DMS153 treated with DMSO at 0.1 percent for 48 hours (cell line): Measurements from ENCODE around the gene KCNIP4.

Experiments
- DNase-seq: peaks from one replicate; lab custom pipeline; 2025; ENCODE audit not compliant: unreplicated experiment; lab: John Stamatoyannopoulos, UW

KCNIP4 gene

DNA sequence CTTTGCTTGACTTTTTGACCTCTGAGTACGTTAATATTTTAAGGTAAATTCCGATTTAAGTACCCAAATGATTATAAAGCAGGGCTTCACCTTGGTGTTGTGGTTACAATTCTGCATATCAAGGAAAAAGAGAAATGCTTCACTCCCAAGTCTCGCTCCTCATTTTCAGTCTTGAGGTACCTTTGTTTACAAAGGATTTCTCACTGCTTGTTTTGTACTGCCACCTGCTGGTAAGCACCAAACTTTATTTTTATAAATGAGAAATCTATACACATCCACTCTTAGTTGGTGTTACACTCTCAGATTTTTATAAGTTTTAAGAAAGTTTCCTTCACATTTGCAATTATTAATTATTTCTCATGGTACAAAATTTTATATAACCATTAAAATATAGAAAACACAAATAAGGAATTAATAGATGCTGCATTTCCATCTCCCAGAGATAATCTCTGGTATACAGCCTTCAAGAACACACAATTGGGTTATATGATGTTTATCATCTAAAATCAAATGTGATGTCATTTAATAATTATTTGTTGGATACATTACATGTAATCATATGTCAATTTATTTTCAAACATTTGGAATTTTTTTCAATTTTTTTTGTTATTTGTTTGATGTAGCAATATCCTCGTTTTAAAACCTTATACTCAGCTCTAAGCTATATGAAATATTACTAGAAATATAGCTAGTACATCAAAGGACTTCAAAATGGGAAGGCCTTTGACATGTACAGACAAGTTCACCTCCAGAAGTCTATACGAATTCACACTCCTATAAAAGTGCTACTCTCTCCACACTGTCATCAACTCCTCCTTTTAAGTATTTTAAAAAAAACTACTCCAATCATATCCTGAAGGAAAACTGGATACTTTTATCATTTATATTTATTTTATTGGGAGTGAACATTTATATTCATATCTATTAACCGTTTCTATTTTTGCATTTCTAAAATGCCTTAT is 179.9 kb downstream of the KCNIP4 start:
- DNase-seq, result no peak

- DNase-seq, result peak; percentile 8
Observed at GRCh38 chr4:21765810-21766407, 182.7 kb downstream of the KCNIP4 start.

DNA sequence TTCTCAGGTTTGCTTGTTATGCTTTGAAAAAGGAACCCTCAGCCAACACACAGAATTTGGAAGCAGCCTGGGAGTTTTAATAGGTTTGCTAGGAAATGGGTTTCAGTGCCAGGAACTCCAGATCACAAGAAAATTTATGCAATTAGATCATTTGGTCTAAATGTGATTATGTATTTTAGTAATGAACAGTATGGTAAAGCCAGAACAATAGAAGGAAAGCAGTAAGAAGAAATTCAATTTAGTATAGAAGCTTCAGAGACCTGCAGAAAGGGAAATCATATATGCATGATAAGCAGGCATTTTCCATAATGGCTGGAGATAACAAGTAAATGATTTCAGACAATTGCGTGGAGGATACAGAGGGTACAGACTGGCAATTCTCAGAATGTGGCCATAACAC is 184.7 kb downstream of the KCNIP4 start:
- no peak for DNase-seq

- no peak for DNase-seq
Observed at GRCh38 chr4:21757248-21757647, 191.3 kb downstream of the KCNIP4 start.

DNA sequence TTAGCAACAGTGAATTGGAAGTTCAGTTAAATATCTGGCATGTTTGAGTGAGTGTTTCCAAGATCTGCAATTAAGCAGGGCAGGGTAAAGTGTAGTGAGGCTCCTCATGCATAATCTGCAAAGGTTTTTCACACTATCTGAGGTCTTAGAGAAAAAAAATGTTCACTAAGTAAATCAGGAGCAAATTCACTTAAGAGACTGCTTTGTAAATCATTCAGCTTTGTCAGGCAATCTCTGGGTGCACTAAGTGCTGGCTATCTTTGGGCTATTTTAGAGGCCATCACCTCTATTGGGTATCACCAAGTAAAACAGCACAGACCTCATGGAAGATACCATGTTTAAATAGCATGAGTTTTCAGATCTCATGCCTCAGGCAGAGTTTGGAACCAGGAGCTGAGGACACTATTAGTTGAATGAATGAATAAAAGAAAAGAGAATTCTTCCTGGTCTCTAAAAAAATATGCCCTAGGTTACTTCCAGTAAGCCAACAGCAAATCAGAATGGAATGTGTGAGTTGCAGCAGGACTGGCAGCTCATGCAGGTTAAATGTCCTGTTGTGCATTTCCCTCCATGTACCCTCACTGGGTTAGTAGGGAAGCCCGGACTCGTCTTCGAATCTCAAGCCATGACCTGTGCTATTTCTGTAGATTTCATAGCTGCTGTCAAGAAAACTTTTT is 195.3 kb downstream of the KCNIP4 start:
- DNase-seq, result no peak

- DNase-seq, result no peak
Observed at GRCh38 chr4:21752616-21753015, 196.0 kb downstream of the KCNIP4 start.

GRCh38 chr4:21749924-21750323 is 198.6 kb downstream of the KCNIP4 start:
- no peak for DNase-seq

- no peak for DNase-seq
Observed at GRCh38 chr4:21749412-21749811, 199.2 kb downstream of the KCNIP4 start.

GRCh38 chr4:21744046-21744445 is 204.5 kb downstream of the KCNIP4 start:
- DNase-seq, result no peak

DNA sequence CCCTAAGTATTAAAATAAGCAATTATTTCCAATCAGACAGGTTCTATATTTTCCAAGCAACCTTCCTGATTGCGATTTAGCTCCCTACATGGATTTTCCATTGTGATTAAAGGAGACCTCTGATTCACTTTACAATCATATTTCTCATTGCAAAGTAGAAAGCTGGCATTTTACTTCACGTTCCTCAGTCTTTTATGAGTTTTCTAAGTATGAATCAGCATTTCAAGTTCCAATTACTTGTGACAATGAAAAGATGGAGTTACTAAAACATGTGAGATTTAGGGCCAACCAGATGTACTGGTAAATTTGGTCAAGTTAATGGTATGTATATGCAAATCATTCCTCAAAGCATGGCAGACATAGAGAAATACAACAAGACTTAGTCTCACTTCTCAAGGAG is 206.2 kb downstream of the KCNIP4 start:
- no peak for DNase-seq

DNA sequence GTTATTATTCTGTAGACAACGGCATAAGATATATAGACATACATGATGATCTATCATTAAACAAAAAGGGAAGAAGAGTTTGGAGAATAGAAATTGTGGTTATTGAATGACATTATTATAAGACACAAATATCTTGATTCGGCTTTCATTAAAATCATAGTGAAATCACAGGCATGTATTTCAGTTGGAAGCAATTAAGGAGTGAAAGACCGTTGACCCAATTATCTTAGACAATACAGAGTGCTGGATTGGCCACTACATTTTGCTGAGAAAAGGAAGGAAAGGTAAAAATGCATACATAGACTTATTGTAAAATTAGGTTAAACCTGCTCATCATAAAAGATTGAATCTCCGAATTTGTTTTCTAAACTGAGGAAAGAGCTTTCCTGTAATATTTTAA is 209.8 kb downstream of the KCNIP4 start:
- no peak for DNase-seq

- DNase-seq, result no peak
Observed at GRCh38 chr4:21735866-21736265, 212.7 kb downstream of the KCNIP4 start.

- no peak for DNase-seq
Observed at GRCh38 chr4:21733894-21734630, 214.5 kb downstream of the KCNIP4 start.

DNA sequence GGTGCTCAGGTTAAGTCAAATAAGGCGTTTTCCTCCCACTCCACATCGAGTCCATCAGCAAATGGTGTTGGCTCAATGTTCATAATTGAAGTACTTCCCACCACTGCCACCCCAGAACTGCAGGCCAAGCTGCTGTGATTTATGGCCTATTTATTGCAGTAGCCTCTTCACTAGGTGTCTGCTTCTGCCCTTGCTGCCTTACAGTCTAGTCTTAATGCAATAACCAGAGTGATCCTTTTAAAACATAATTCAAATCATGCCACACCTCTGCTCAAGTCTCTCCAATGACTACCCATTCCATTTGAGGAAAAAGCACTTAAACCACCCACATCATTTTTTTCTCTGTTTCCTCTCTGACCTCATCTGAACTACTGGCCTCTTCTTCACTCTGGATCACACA is 220.3 kb downstream of the KCNIP4 start:
- no peak for DNase-seq

GRCh38 chr4:21726255-21726815 is 222.2 kb downstream of the KCNIP4 start:
- no peak for DNase-seq

- DNase-seq, result no peak
Observed at GRCh38 chr4:21722157-21722839, 226.3 kb downstream of the KCNIP4 start.

- DNase-seq, result no peak
Observed at GRCh38 chr4:21716531-21716930, 232.0 kb downstream of the KCNIP4 start.

DNA sequence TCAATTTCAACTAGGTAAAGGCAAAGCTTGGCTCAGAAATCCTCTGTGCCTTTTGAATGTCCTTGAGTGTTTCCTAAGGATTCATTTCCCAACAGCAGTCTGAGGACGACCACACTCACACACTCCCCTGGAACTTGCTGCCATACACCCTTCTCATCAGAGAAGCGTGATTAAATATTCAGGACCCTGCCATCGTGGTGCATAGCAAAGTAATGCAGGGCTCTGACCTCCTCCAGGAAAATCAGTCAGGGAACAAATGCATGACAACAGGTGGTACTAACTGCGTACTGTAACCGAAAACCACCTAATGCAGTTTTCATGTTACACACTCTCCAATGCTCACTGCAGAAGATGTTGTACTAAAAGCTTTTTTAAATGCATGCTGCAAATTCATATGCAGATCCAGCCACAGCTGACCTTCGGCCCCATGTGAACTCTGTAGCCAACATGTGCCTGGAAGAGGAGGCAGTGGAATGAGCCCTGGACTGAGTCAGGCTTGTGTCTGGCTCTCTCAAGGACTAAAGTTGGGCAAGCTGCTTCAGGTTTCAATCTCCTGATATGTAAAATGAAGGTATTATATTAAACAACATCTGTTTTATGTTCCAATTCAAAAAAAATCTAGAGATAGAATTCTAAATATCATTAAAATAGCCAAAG is 238.3 kb downstream of the KCNIP4 start:
- DNase-seq, result no peak

DNA sequence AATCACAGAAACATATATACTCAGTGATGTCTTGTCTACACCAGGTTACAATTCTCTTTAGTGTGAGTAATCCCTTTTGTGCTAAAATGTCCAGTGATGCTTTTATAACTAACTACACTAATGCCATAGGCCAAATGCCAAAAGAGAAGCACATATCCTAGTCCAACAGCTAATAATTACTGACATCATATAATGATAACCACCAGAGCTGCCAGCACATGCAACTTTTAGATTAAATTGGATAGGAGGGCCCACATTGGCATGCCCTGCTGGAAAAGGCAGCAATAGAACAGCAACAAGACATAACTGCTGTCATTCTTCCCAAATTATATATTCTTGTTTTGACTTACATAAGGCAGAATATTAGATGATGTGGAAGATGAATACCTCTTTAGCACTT is 238.8 kb downstream of the KCNIP4 start:
- DNase-seq, result no peak

DNA sequence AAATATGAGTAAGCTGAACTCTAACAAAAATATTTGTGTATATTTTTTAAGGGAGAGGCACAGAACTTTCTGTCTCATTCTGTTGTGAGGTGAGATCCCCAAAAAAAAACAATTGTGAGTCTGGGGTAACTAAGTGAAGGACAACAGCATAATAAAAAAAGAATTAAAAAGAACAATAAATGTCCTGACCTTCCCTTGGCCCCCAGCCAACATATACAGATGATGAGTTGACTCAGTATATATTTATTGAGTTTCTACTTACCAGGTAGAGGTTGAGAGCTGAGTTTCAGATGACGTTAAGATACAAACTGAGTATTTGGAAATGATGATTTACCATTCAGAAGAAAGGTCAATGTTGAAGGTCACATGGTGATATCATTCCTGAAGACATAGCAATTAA is 239.5 kb downstream of the KCNIP4 start:
- no peak for DNase-seq
